ENCODE results near the gene PCDH12. TPM values are rescaled to one million over a fixed set of nuclear protein-coding genes. Genes with fewer than 3 reads are reported as not detected.
A peak's percentile ranks its signal among the peaks of the same experiment; 100 is the strongest.

Gene PCDH12
- total and polyA plus RNA-seq, 2 of the 8 experiments (the other 6 are each of a cell fraction or from before 2014, with no cell fraction given), result 0.06 to 0.17 TPM

- no peak overlapping the region for H2BK120ac ChIP-seq (replicated peaks; ENCODE audit: low read depth, low read length)
- CTCF ChIA-PET (ENCODE audit: partially characterized antibody), result interaction anchor here (0.5 to 2.3 kb wide), 9 partner anchors 11 to 236 kb away, joined by 3 to 9 read pairs (median 4); no protein-coding TSS in a partner anchor
Measured at GRCh38 chr5:141902015-141902814, 55.8 kb downstream of the PCDH12 start.

More at GRCh38 chr5:141902015-141902814, 55.8 kb downstream of the PCDH12 start:
- no peak overlapping the region for H3K9ac ChIP-seq (replicated peaks in 1 of 4; ENCODE audit: extremely low read depth in 1 of 4, low read depth in 3 of 4, low read length in 3 of 4)
- DNase-seq (ENCODE audit: low read depth in 1 of 2, low spot score in 2 of 2) (no peak), FAIRE-seq (no peak)
- H3K79me1 ChIP-seq (ENCODE audit: low read depth, low read length), result no peaks in the 10 kb centered on the region
- no peak for TF ChIP-seq SIN3A (conservative IDR thresholded peaks at IDR 0.05 in 1 of 2, IDR thresholded peaks at IDR 0.05 in 1 of 2; ENCODE audit: low read depth in 1 of 2, low read length in 2 of 2)
- TF ChIP-seq TAF7 (optimal IDR thresholded peaks at IDR 0.05; ENCODE audit: borderline replicate concordance, low read depth, low read length), result no peak
- TF ChIP-seq CEBPB (IDR thresholded peaks at IDR 0.05; ENCODE audit: low read depth, low read length), result no peak
- TF ChIP-seq YY1 (IDR thresholded peaks at IDR 0.05; ENCODE audit: low read depth, low read length), result no peak
- no peaks in the 10 kb centered on the region for H3K79me2 ChIP-seq (ENCODE audit: control insufficient read depth in 1 of 2, insufficient read depth in 2 of 2, low read length in 2 of 2)
- no peak overlapping the region for H3K18ac ChIP-seq (ENCODE audit: extremely low read depth, low read length)
- H4K8ac ChIP-seq (ENCODE audit: extremely low read depth, insufficient read depth, low read length), result no peak overlapping the region
- H3K23ac ChIP-seq (ENCODE audit: insufficient read length), result no peak overlapping the region
- no peak overlapping the region for H2BK15ac ChIP-seq (ENCODE audit: low read length)
- H3K27ac ChIP-seq (ENCODE audit: low read depth, low read length), result no peak overlapping the region
- H3K36me3 ChIP-seq (ENCODE audit: control insufficient read depth in 2 of 4, insufficient read depth in 4 of 4, low read length in 3 of 4), result no peaks in the 10 kb centered on the region
- no peaks in the 10 kb centered on the region for H3K4me1 ChIP-seq (replicated peaks in 1 of 4; ENCODE audit: control insufficient read depth in 3 of 4, insufficient read depth in 4 of 4, low read length in 3 of 4)
- no peak overlapping the region for H4K5ac ChIP-seq (ENCODE audit: insufficient read length, low read depth, low read length)
- H3K14ac ChIP-seq (ENCODE audit: insufficient read length), result no peak overlapping the region
- no peak overlapping the region for H2BK5ac ChIP-seq (ENCODE audit: low read depth, low read length)
- 87% methylated on average over 5 of the region's 5 CpGs; no CpG with 5 or more reads in 1 of the 2 experiments for WGBS, 2 experiments (ENCODE audit: extremely low coverage in 1 of 2, insufficient coverage in 1 of 2, insufficient read length in 1 of 2, insufficient replicate concordance in 2 of 2, low coverage in 1 of 2, low lambda C conversion rate in 2 of 2, missing lambda C conversion rate in 1 of 2)
- H3K56ac ChIP-seq (replicated peaks; ENCODE audit: insufficient read length, low read depth, low read length), result no peak overlapping the region
- no peak overlapping the region for H3K4me3 ChIP-seq (ENCODE audit: extremely low read depth in 1 of 4, insufficient read depth in 2 of 4, low read depth in 3 of 4, low read length in 4 of 4)
- no peak overlapping the region for H2AK5ac ChIP-seq (ENCODE audit: low read depth, low read length)
- H3K9me3 ChIP-seq (ENCODE audit: insufficient read depth in 2 of 2, low read depth in 1 of 2, low read length in 1 of 2), result no peaks in the 10 kb centered on the region
- no peaks in the 10 kb centered on the region; a peak in 1 of 7 replicates for H3K27me3 ChIP-seq (replicated peaks in 1 of 4; ENCODE audit: control insufficient read depth in 3 of 4, extremely low read depth in 1 of 4, insufficient read depth in 3 of 4, low read length in 3 of 4)
- H4K20me1 ChIP-seq (replicated peaks in 1 of 2; ENCODE audit: control insufficient read depth in 1 of 2, insufficient read depth in 2 of 2, low read length in 2 of 2), result no peaks in the 10 kb centered on the region
- no peak overlapping the region for H4K91ac ChIP-seq (replicated peaks; ENCODE audit: insufficient read length, low read length)
- H2BK20ac ChIP-seq (ENCODE audit: low read length), result no peak overlapping the region; the same call in 1 of the 2 replicates
- H3K4me2 ChIP-seq (ENCODE audit: insufficient read depth in 1 of 2, low read depth in 2 of 2, low read length in 2 of 2), result no peak overlapping the region
- POLR2A ChIA-PET (ENCODE audit: partially characterized antibody), result interaction anchor here (1.0 kb wide), 1 partner anchor 12 kb away, joined by 5 read pairs; no protein-coding TSS in a partner anchor
- no peak overlapping the region for H3K4ac ChIP-seq (replicated peaks; ENCODE audit: insufficient read length, low read depth, low read length)
- no peaks in the 10 kb centered on the region for H3K23me2 ChIP-seq (ENCODE audit: low read depth, low read length)
- H2AFZ ChIP-seq (ENCODE audit: low read length), result 0 out of 2 replicates have a peak overlapping the region, but pooled peaks have one; percentile 4
- H2BK12ac ChIP-seq (ENCODE audit: low read depth, low read length), result no peak overlapping the region
